ENCODE measurements around the gene P4HA2. TPM values are rescaled to one million over a fixed set of nuclear protein-coding genes. Genes with fewer than 3 reads are reported as not detected.

P4HA2 gene
- total and polyA plus RNA-seq, 2 of the 13 experiments (the other 11 are each of a cell fraction or from before 2014, with no cell fraction given) = 37.7 to 126 TPM

- TF ChIP-seq ZNF512B (CRISPR knock-in tag; IDR thresholded peaks at IDR 0.05; ENCODE audit: borderline replicate concordance) (no peak), ZNF761 (CRISPR knock-in tag; conservative IDR thresholded peaks at IDR 0.05) (0 out of 2 replicates have a peak, but pooled peaks have one; percentile 34), ZNF607 (CRISPR knock-in tag; IDR thresholded peaks at IDR 0.05; ENCODE audit: borderline replicate concordance) (0 out of 2 replicates have a peak, but pooled peaks have one; percentile 11), SUZ12 (IDR thresholded peaks at IDR 0.05; ENCODE audit: low read depth, low read length) (no peak), KMT2B (CRISPR knock-in tag; IDR thresholded peaks at IDR 0.05) (no peak), EEA1 (CRISPR knock-in tag; IDR thresholded peaks at IDR 0.05; ENCODE audit: borderline replicate concordance) (peak; percentile 30; the same call in 1 of the 2 replicates), ZFP90 (CRISPR knock-in tag; IDR thresholded peaks at IDR 0.05; ENCODE audit: borderline replicate concordance) (no peak; the same call in 1 of the 2 replicates), FOSL1 (CRISPR knock-in tag; IDR thresholded peaks at IDR 0.05; ENCODE audit: borderline replicate concordance) (no peak; the same call in 1 of the 2 replicates), RBFOX2 (IDR thresholded peaks at IDR 0.05; ENCODE audit: low read depth, low read length) (peak; percentile 96), CSRNP2 (CRISPR knock-in tag; conservative IDR thresholded peaks at IDR 0.05; ENCODE audit: low read depth) (no peak), ZNF614 (CRISPR knock-in tag; IDR thresholded peaks at IDR 0.05; ENCODE audit: borderline replicate concordance) (no peak), DNMT3B (CRISPR knock-in tag; conservative IDR thresholded peaks at IDR 0.05) (no peak), HNRNPUL1 (IDR thresholded peaks at IDR 0.05; ENCODE audit: low read depth, low read length) (peak; percentile 46; the same call in 1 of the 2 replicates), KDM4B (CRISPR knock-in tag; IDR thresholded peaks at IDR 0.05) (no peak), ZNF160 (CRISPR knock-in tag; IDR thresholded peaks at IDR 0.05) (no peak), HOXA7 (CRISPR knock-in tag; IDR thresholded peaks at IDR 0.05) (no peak), CBX2 (IDR thresholded peaks at IDR 0.05; ENCODE audit: low read depth, low read length) (no peak), CBX2 (CRISPR knock-in tag; IDR thresholded peaks at IDR 0.05; ENCODE audit: low read depth) (no peak), ETV5 (CRISPR knock-in tag; IDR thresholded peaks at IDR 0.05; ENCODE audit: borderline replicate concordance) (no peak)
Measured at GRCh38 chr5:132227485-132228240, at the start of gene P4HA2 (continued).
